ENCODE results near the gene AFF3. TPM values are rescaled to one million over a fixed set of nuclear protein-coding genes. Genes with fewer than 3 reads are reported as not detected.
"Not testable (repeated sequence)": the region's sequence is repeated elsewhere in the genome, so short reads cannot be mapped to it uniquely, and the experiment has no call there.

AFF3 gene
- total RNA-seq, 1 experiment from 2014 or later: 0.61 TPM

- POLR2A ChIA-PET; H3K4me3 ChIP-seq (replicated peaks in 1 of 2; ENCODE audit: low read depth in 1 of 2, low read length in 2 of 2); BruUV-seq (replicated peaks); RAD21 ChIA-PET (ENCODE audit: low non-redundant PET in 1 of 2, low total read pairs in 2 of 2, uncharacterized antibody in 2 of 2, unreplicated experiment in 2 of 2); H3K27me3 ChIP-seq (ENCODE audit: insufficient read depth, low read length); H3K36me3 ChIP-seq (ENCODE audit: control insufficient read depth in 1 of 2, insufficient read depth in 2 of 2, low read length in 2 of 2); H4K20me1 ChIP-seq (ENCODE audit: insufficient read depth); H3K9ac ChIP-seq (ENCODE audit: low read length); H3K9me2 ChIP-seq (ENCODE audit: insufficient read depth); ATAC-seq; intact Hi-C loops (cut with micrococcal nuclease); H3K4me1 ChIP-seq (ENCODE audit: control insufficient read depth in 1 of 2, insufficient read depth in 2 of 2, low read length in 2 of 2); H3K4me2 ChIP-seq (ENCODE audit: low read length); H3K79me2 ChIP-seq (ENCODE audit: insufficient read depth, low read length); H3K9me3 ChIP-seq (ENCODE audit: control insufficient read depth in 1 of 2, insufficient read depth in 1 of 2, low read depth in 1 of 2, low read length in 2 of 2); CTCF ChIA-PET; H2AFZ ChIP-seq (ENCODE audit: low read depth, low read length, poor library complexity, severe bottlenecking); H3K27ac ChIP-seq (ENCODE audit: low read depth, low read length); DNase-seq (ENCODE audit: low read depth, low spot score): not testable (repeated sequence)
Observed at GRCh38 chr2:100095845-100096244, 46.5 kb downstream of the AFF3 start.

DNA sequence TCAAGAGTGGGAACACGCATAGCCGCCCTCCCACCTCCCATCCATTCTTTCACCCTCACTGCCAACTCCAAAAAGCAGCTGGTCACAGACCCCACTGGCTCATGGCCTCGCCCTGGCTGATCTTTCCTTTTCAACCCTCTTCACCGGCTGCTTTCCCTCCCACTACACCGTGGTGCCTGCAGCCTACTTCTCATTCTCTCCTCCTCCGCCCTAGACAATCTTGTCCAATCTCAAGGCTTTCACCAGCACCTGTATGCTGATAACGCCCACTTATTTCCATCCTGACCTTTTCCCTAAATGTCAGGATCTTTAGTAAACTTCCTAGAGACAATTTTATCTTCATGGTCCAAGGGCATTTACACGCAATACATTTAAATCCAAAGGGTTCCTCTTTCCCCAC is 50.6 kb downstream of the AFF3 start:
- DNase-seq (ENCODE audit: low read depth, low spot score); H3K36me3 ChIP-seq (ENCODE audit: control insufficient read depth in 1 of 2, insufficient read depth in 2 of 2, low read length in 2 of 2); POLR2A ChIA-PET; RAD21 ChIA-PET (ENCODE audit: low non-redundant PET in 1 of 2, low total read pairs in 2 of 2, uncharacterized antibody in 2 of 2, unreplicated experiment in 2 of 2); H3K79me2 ChIP-seq (ENCODE audit: insufficient read depth, low read length); ATAC-seq; H3K4me3 ChIP-seq (replicated peaks in 1 of 2; ENCODE audit: low read depth in 1 of 2, low read length in 2 of 2); H3K27me3 ChIP-seq (ENCODE audit: insufficient read depth, low read length); H3K9me3 ChIP-seq (ENCODE audit: control insufficient read depth in 1 of 2, insufficient read depth in 1 of 2, low read depth in 1 of 2, low read length in 2 of 2); H3K4me1 ChIP-seq (ENCODE audit: control insufficient read depth in 1 of 2, insufficient read depth in 2 of 2, low read length in 2 of 2); H3K9ac ChIP-seq (ENCODE audit: low read length); CTCF ChIA-PET; H3K27ac ChIP-seq (ENCODE audit: low read depth, low read length); H3K9me2 ChIP-seq (ENCODE audit: insufficient read depth); intact Hi-C loops (cut with micrococcal nuclease); BruUV-seq (replicated peaks); H2AFZ ChIP-seq (ENCODE audit: low read depth, low read length, poor library complexity, severe bottlenecking); H3K4me2 ChIP-seq (ENCODE audit: low read length); H4K20me1 ChIP-seq (ENCODE audit: insufficient read depth): not testable (repeated sequence)

DNA sequence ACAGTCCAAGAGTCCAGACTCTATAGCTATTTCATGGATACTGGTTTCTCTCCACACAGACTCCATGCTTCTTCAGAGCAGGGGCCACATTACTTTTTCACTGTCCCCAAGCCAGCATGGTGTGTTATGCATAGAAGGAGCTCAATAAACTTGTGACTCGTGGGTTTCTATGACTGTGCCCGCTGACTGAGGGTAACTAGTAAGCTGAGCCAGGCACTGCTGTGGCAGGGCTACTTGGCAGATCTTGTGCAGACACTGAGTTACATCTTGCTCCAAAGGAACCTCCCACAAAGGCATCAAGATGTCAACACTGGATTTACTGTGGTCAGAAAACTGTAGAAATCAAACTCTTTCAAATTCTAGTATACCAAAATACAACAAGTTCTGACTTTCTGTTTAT is 56.6 kb downstream of the AFF3 start:
- DNase-seq (ENCODE audit: low read depth, low spot score); H3K9ac ChIP-seq (ENCODE audit: low read length); H3K79me2 ChIP-seq (ENCODE audit: insufficient read depth, low read length); H3K27me3 ChIP-seq (ENCODE audit: insufficient read depth, low read length); RAD21 ChIA-PET (ENCODE audit: low non-redundant PET in 1 of 2, low total read pairs in 2 of 2, uncharacterized antibody in 2 of 2, unreplicated experiment in 2 of 2); H2AFZ ChIP-seq (ENCODE audit: low read depth, low read length, poor library complexity, severe bottlenecking); H3K36me3 ChIP-seq (ENCODE audit: control insufficient read depth in 1 of 2, insufficient read depth in 2 of 2, low read length in 2 of 2); H3K9me2 ChIP-seq (ENCODE audit: insufficient read depth); ATAC-seq; H3K4me2 ChIP-seq (ENCODE audit: low read length); H3K27ac ChIP-seq (ENCODE audit: low read depth, low read length); BruUV-seq (replicated peaks); CTCF ChIA-PET; H3K4me3 ChIP-seq (replicated peaks in 1 of 2; ENCODE audit: low read depth in 1 of 2, low read length in 2 of 2); H3K4me1 ChIP-seq (ENCODE audit: control insufficient read depth in 1 of 2, insufficient read depth in 2 of 2, low read length in 2 of 2); POLR2A ChIA-PET; H4K20me1 ChIP-seq (ENCODE audit: insufficient read depth); H3K9me3 ChIP-seq (ENCODE audit: control insufficient read depth in 1 of 2, insufficient read depth in 1 of 2, low read depth in 1 of 2, low read length in 2 of 2); intact Hi-C loops (cut with micrococcal nuclease): not testable (repeated sequence)

DNA sequence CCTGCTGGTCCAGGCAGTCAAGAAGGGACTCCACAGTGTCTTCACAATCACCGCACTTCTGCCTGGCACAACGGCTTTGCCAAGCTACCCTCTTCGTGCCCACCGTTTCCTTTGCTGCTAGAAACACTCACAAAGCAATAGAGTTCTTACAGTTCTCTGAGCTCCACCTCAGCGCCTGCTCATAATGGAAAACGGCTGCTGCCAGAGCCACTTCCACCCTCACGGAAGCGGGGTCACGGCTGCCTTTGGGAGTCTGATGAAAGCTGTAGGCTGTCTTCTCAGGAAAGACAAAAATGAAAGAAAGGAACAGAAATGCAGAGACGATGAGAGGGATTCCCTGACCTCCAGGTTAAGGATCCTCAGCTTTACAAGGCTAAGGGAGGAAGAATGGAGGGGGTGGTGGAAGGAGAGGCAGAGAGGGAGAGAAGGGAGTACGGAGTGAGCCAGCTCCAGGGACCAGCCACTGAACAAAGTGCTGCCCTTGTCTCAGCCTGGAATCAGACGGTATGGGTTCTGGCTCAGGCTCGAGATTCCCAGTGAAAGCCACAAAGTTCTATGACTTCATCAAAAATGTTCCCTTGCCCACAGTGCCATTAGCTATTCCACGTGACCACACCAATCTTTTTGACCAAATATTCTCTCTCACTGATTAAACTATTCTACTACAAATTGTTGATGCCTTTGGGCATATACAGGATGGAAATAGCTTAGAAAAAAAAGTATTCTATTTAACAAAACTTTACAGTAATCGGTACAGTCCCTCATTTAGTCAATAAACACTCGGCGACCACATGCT is 58.8 kb downstream of the AFF3 start:
- H3K79me2 ChIP-seq (ENCODE audit: insufficient read depth, low read length); H2AFZ ChIP-seq (ENCODE audit: low read depth, low read length, poor library complexity, severe bottlenecking); H3K4me1 ChIP-seq (ENCODE audit: control insufficient read depth in 1 of 2, insufficient read depth in 2 of 2, low read length in 2 of 2); H3K9ac ChIP-seq (ENCODE audit: low read length); intact Hi-C loops (cut with micrococcal nuclease); H3K9me2 ChIP-seq (ENCODE audit: insufficient read depth); RAD21 ChIA-PET (ENCODE audit: low non-redundant PET in 1 of 2, low total read pairs in 2 of 2, uncharacterized antibody in 2 of 2, unreplicated experiment in 2 of 2); DNase-seq (ENCODE audit: low read depth, low spot score); ATAC-seq; POLR2A ChIA-PET; H3K9me3 ChIP-seq (ENCODE audit: control insufficient read depth in 1 of 2, insufficient read depth in 1 of 2, low read depth in 1 of 2, low read length in 2 of 2); H3K27ac ChIP-seq (ENCODE audit: low read depth, low read length); H3K36me3 ChIP-seq (ENCODE audit: control insufficient read depth in 1 of 2, insufficient read depth in 2 of 2, low read length in 2 of 2); H3K4me3 ChIP-seq (replicated peaks in 1 of 2; ENCODE audit: low read depth in 1 of 2, low read length in 2 of 2); H3K4me2 ChIP-seq (ENCODE audit: low read length); CTCF ChIA-PET; H4K20me1 ChIP-seq (ENCODE audit: insufficient read depth); BruUV-seq (replicated peaks): not testable (repeated sequence)
- peaks cover 10% of the 10 kb centered on the region for H3K27me3 ChIP-seq (ENCODE audit: insufficient read depth, low read length)

All from HCT116 (cell line).